ENCODE measurements around the gene OSM.

The OSM gene

DNA sequence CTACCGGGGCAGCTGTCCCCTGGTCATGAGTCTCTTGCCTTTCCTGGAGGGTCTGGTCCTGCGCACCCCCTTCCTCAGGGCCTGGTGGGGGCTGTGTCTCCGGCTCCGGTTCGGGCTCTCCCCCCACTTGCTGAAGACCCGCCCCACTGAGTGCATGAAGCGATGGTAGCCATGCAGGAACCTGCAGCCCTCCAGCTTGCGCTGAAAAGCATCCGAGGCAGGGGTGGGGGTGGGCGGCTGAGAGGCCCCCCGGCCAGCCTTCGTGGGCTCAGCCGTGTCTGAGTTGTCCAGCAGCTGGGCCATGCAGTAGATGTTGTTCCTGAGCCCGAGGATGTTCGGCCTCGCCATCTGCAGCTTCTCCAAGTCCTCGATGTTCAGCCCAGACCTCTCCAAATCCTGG, 2.8 kb downstream of the OSM start:
- DNase-seq (ENCODE audit: low spot score): no peak

- peak; percentile 86 for DNase-seq (ENCODE audit: low spot score)
Measured at GRCh38 chr22:30262917-30263741, 3.5 kb downstream of the OSM start.

- no peak for DNase-seq (ENCODE audit: low spot score)
Measured at GRCh38 chr22:30262112-30262511, 4.5 kb downstream of the OSM start.

GRCh38 chr22:30261134-30261533, 5.5 kb downstream of the OSM start:
- no peak for DNase-seq (ENCODE audit: low spot score)

- DNase-seq (ENCODE audit: low spot score): no peak
Measured at GRCh38 chr22:30260682-30261081, 6.0 kb downstream of the OSM start.

DNA sequence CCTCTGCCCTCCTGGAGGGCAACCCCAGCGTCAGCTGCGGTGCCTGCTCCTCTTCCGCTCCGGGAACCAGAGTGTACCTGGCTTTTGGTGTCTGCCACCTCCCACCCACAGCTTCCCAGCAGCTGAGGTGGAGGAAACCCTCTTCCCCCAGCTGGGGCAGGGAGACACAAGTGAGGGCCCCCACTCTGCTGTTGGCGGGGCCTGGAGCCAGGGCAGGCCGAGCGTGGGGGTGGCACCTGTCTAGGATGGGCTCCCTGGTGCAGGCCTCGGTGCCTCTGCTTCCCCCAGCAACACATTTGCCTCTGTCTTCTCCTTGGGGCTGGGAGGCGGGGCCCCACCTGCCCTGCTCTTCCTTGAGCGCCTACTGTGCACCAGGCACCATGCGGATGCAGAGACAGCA, 6.4 kb downstream of the OSM start:
- DNase-seq (ENCODE audit: low spot score): no peak

DNA sequence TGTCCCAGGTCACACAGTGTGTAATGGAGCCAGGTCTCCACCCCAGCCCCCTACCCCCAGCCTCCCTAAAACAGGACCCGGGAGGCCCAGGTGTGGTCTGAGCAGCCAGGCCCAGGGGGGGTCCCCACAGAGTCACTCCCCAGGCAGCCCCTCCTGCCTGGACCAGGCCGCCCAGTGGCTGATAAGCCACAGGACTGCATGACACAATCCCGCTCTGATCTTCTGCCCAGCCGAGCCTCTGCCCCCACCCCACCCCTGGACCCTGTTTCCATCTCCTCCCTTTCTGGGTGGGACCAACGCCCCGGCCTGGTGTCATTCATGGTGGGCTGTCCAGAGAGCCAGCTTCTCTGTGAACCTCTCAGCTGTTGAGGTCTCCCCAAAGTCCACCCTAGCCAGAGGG, 12.3 kb downstream of the OSM start:
- DNase-seq (ENCODE audit: low spot score): no peak

DNA sequence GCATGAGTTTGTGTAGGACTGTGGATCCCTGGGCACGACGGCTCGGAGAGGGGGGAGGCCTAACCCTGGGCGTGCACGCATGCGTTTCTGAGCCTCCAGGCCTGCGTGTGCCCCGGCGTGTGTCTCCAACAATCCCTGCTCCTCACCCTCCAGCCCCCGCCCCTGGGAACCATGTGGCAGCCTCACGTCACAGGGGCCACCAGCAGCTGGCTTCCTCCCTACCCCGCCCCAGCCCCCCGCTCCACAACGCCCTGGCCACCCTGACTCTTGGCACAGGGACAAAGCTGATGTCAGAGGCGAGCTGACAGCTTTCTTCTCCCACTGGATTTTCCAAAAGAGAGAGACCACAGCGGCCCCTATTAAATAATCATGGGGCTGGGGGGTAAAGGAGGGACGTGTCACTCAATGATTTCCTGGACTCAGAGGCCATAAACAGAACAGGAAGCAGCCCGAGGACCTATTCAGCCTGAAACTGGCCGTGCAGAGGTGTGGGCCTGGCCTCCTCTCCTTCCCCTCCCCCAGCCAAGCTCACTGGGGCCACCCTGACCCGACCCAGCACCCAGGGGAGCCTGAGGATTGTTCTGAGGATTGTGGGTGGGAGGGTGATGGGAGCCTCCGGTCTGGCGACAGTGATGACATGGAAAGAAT, 13.3 kb downstream of the OSM start:
- DNase-seq (ENCODE audit: low spot score): no peak

DNA sequence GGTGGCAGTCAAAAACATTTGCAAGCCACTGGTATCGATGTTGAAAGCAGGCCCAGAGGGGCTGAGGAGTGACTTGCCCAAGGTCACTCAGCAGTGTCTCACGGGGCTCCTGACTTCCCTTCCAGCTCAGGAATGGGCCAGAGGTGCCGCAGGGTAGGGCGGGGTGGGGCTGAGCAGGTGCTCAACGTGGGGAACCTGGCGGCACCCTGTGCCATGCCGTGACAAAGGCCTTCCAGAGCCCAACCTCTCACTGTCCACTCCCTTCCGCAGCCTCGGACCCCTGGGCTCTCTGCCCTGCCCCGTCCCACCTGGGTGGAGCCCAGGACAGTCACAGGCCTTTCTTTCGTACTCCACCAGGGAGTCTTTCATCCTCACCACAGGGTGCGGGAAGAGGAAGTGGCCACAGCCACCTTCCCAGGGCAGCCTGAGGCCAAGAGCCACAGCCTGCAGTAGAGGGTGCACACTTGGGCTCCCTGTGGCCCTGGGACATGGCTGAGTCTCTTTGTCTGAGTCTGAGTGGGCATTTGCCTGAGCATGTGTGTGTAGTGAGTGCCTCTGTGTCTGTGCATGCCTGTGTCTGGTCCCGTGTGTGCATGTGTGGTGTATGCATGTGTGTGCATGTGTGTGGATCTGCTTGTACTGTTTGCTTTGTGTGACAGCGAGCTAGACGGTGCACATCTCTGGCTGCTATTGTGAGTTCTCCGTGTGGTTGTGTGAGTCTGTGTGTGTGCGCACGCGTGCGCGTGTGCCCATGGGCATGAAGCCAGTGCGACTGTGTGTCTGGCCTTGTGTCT, 14.0 kb downstream of the OSM start:
- DNase-seq (ENCODE audit: low spot score): no peak

DNA sequence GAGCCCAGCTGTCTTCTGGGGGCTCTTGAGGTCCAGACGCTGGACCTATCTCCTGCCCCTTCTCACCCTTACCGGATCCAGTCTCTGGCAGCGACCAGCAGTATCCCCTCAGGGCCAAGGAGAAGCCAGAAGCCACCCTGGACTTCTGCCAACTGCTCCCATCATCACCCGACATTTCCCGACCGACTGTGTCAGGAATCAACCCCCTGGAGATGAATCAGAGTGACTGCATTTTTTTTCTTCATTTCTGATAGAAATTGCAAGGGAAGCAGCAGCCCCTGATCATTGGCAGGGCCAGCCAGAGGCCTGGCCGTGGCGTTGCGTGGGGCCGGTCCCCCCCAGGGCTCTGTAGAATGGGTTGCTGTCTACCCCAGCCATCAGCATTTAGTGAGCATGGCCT, 14.9 kb downstream of the OSM start:
- no peak for DNase-seq (ENCODE audit: low spot score)

DNA sequence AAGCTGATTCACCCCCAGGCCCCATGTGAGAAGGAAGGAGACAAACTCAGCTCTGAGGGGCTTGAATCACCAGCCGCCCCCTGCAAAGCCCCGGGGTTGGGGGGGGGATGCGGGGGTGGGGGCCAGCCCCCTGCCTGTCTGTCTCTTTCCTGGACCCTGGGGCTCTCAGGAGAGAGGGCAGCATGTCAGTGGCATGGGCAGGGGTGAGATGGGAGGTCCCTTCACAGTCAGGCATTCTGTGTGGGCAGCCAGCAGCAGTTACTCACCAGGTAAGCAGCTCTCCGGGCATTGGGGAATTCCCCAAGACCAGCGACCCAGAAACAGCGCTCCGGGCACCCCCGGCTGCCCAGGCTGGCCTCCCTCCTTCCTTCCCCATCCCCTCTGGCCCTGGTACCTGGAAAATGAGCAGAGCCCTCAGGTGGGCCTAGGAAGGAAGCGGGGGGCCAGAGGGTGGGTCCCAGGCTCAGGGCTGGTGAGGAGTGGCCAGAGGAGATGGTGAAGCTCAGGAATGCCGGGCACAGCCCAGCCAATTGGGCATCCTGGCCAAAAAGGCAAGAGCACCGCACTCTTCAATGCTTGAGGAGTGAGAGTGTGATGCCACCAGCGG, 15.9 kb downstream of the OSM start:
- DNase-seq (ENCODE audit: low spot score): no peak

GRCh38 chr22:30250039-30250565, 16.5 kb downstream of the OSM start:
- DNase-seq (ENCODE audit: low spot score): no peak

DNA sequence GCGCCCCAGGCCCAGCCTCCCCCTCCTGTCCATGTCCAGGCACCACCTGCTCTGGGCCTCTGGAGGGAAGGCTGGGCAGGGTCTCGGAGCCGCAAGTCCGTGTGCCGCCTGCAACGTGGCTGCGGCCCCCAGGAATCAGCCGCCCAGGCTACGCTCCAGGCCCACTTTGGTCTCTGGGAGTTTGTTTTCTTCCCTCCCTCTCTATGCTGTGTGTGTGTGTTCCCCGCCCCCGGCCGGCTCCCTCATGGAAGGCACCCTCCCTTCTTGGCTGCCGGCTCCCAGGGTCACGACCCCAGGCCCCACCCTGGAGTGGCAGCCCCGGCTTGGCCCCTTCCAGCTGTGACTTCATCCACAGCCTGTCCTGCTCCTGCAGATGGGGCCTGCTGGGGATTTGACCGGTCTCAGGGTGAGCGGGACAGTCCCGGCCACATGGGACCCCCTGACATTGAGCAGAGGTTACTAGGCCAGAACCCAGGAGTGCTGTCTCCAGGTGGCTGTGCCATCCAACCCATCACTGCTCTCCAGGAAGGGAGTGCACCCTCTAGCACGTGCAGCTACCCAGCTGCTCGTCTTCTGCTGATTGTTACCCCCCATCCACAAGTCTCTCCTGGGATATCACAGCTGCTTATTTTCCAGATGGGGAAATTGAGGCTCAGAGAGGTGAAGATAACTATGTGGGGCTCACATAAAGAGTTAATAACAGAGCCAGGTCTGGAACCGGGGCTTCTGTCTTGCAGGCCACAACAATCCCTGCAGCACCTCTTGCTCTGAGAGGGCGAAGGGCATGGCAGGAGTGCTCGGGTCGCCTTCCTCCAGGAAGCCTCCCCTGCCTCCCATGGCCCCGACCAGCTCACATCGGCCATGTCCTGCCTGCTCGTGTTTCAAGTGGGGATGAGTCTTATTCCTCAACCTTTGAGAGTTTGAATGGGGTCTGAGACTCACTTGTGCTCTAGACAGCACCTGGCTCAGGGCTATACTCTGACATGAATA, 17.3 kb downstream of the OSM start:
- no peak for DNase-seq (ENCODE audit: low spot score)

DNA sequence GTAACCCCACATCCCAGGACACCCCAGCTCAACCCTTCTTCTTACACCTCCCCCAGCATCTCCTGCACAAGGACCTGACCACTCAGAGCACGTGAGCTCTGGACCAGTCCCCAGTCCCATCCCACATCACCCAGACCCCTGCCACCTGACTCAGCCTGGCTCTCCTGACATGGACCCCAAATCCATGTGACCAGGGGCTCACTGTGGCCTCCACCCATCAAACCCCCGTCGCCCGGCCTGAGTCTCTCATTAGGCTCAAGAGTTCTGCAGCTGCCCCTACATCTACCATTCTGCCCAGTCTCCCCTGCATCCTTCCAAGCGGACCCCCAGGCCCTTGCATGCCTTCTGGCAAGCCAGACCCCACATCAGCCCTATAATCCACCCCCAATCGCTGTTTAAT, 18.2 kb downstream of the OSM start:
- DNase-seq (ENCODE audit: low spot score): no peak

GRCh38 chr22:30247974-30248373, 18.7 kb downstream of the OSM start:
- no peak for DNase-seq (ENCODE audit: low spot score)

DNA sequence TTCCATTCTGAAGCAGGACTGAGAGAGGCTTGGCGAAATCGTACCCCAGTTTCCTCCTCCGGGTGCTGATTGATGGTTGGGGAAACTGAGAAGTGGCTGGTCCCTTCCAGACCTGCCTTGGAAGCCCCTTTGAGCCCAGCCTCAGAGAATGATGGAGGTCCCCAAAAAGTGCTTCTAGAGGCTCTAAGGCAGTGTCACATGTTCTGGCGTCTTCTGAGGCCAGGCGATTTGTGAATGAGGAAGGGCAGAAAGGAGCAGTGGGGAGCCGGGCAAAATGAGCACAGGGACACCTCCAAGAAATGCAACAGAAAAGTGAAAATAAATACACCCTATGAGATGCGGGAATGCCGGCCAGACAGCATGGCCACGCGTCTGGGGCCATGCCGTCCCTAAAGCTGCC, 19.1 kb downstream of the OSM start:
- DNase-seq (ENCODE audit: low spot score): no peak

DNA sequence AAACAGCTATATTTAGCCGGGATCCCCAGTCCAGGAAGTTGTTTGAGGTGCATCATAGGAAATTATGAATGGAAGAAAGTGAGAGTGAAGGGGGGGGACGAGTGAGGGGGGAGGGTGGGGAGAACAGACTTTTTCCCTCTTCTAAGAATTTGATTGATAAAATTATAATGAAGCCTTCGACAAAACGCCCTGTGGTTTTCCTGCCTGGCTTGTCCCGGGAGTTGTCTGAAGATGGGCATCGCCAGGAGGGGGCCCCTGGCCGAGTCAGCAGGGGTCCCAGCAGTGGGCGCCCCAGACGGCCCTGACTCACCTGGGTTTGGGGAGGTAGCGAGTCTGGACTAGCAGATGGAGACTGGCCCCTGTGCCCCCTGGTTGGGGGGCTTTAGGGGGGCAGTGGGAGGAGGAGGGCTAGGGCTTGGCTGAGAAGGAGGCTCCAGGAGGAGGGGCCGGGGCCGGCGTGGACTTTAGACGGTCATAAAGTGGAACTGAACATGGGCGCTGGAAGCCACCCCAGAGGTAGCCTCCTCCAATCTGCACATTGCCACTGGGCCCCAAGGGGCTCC, 19.8 kb downstream of the OSM start:
- DNase-seq (ENCODE audit: low spot score): no peak

DNA sequence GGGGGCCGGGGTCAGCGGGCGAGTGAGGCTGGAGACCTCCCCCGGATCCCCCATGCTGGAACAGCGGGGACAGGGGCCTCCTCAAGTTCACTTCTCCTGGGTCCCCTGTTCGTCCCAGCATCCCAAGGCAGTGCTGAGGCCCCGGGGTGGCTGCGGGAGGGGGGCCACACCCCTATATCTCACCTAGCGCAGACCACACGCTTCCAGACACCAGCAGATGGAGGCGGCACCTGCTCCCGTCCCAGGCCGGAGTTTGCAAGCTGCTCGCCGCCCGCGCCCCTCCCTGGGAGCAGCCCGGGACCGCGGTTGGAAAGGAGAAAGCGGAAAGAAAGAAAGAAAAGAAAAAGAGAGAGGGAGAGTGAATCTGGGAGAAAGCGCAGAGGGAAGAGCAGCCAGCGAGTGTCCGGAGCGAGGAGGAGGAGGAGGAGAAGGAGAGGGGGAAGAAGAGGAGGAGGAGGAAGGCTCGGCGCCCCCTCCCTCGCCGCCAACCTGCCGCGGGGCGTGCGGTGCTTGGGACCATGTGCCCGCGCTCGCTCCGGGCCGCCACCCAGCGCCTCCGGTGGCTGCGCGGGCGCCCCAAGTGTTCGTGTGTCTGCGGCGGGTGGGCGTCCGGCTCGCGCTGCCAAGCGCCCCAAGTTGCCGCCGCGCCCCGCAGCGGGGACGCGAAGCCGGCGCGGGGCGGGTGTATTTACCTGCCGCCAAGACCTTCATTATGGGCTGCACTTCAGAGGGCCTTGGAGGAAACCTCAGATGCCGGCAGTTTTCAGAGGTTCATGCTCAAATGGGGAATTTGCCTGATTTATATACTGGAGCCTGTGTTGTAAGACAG, 20.5 kb downstream of the OSM start, which contains the start of gene LIF:
Gene LIF (minus strand): TSS at position 775 of the 829 bp plus-strand sequence. CDS start 64 bp downstream, at position 711.
- no peak for DNase-seq (ENCODE audit: low spot score)

DNA sequence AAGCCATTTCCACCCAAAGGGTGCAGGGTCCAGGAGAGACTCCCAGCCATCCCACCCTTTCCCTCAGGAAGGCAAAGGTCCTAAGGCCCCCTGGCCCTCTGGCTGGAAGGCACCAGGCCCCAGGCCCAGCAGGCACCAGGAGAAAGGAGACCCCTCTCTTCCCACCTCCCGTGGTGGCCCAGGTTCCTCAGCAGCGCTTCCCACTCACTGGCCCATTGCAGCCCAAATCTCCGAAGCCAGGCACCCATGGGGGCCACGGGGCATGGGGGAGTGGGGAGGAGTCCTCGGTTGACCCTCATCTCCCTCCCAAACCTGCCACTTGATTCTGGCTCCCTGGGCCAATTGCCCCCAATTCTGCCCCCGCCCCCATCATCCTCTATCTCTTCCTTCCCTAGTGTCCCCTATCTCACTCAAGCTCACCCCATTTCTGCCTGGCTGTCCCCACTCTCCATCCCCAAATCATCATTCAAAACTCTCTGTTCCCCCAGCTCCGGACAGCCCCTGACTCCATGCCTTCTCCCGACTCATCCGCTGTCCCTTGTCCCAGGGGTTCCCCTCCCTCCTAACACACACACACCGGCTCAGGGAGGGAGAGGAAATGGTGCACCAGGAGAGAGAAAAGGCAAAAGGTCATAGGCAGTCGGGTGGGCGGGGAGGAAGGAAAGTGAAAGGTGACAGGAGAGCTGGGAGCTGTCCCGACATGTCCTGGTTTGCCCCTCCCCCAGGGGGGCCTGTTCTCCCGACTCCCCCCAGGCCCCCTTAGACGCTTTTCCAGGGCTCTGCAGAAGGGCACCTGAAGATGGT, 21.3 kb downstream of the OSM start:
- no peak for DNase-seq (ENCODE audit: low spot score)
